Measurements from ENCODE around the gene DDA1. TPM values are rescaled to one million over a fixed set of nuclear protein-coding genes. Genes with fewer than 3 reads are reported as not detected.
A peak's percentile ranks its signal among the peaks of the same experiment; 100 is the strongest.

Gene DDA1
- total and polyA plus RNA-seq, 2 of the 13 experiments (the other 11 are each of a cell fraction or from before 2014, with no cell fraction given) = 24.5 to 26.0 TPM

GRCh38 chr19:17282488-17283125 lies 26.8 kb upstream of the DDA1 start (continued):
- TF ChIP-seq ZNF142 (CRISPR knock-in tag; IDR thresholded peaks at IDR 0.05) = 0 out of 2 replicates have a peak, but pooled peaks have one; percentile 60
- TF ChIP-seq THAP9 (CRISPR knock-in tag; IDR thresholded peaks at IDR 0.05; ENCODE audit: borderline replicate concordance) = no peak
- TF ChIP-seq SP5 (CRISPR knock-in tag; IDR thresholded peaks at IDR 0.05; ENCODE audit: borderline replicate concordance, low read depth) = no peak
- no peak for TF ChIP-seq NAIF1 (CRISPR knock-in tag; IDR thresholded peaks at IDR 0.05; ENCODE audit: borderline replicate concordance)
- no peak for TF ChIP-seq ZSCAN30 (CRISPR knock-in tag; IDR thresholded peaks at IDR 0.05)
- no peak for TF ChIP-seq ATF6 (CRISPR knock-in tag; conservative IDR thresholded peaks at IDR 0.05)
- TF ChIP-seq DRAP1 (CRISPR knock-in tag; IDR thresholded peaks at IDR 0.05) = no peak
- 0 out of 2 replicates have a peak, but pooled peaks have one; percentile 27 for TF ChIP-seq KLF6 (CRISPR knock-in tag; IDR thresholded peaks at IDR 0.05)
- TF ChIP-seq ERF (CRISPR knock-in tag; IDR thresholded peaks at IDR 0.05) = peak; percentile 65; the same call in 1 of the 2 replicates
- TF ChIP-seq ZNF530 (CRISPR knock-in tag; IDR thresholded peaks at IDR 0.05; ENCODE audit: low read depth) = no peak
- TF ChIP-seq GABPA (IDR thresholded peaks at IDR 0.05; ENCODE audit: low read depth, low read length) = no peak
- no peak for TF ChIP-seq GABPA (CRISPR knock-in tag; IDR thresholded peaks at IDR 0.05; ENCODE audit: low read depth)
- TF ChIP-seq ZNF841 (CRISPR knock-in tag; IDR thresholded peaks at IDR 0.05; ENCODE audit: borderline replicate concordance) = no peak
- TF ChIP-seq HOXD1 (CRISPR knock-in tag; IDR thresholded peaks at IDR 0.05) = no peak
